ENCODE measurements around the gene FAM222B.
"Not testable (repeated sequence)": the region's sequence is repeated elsewhere in the genome, so short reads cannot be mapped to it uniquely, and the experiment has no call there.

Gene FAM222B

DNA sequence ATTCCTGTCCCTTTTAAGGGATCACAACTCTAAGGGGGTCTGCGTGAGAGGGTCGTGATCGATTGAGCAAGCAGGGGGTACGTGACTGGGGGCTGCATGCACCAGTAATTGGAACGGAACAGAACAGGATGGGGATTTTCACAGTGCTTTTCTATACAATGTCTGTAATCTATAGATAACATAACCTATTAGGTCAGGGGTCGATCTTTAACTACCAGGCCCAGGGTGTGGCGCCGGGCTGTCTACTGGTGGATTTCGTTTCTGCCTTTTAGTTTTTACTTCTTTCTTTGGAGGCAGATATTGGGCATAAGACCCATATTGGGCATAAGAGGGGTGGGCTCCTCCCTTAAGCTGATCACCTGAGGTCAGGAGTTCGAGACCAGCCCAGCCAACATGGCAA lies 6.0 kb downstream of the FAM222B start:
- DNase-seq: not testable (repeated sequence)

DNA sequence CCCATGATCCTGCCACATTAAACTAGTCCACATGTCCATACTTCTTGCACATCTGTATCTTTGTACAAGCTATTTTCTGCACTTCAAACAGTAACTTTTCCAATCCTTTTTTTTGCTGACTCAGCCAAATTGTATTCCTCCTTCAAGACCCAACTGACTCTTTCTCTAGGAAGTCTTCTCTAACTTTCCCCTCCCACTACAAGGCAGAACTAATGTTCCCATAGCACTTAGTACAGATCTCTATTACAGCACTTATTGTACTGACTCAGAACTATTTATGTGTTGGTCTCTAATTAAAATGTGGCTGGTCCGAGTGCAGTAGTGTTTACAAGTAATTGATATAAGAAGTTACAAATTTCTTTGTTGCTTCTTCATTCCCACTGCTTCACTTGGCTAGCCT lies 8.2 kb downstream of the FAM222B start:
- no peak for DNase-seq

DNA sequence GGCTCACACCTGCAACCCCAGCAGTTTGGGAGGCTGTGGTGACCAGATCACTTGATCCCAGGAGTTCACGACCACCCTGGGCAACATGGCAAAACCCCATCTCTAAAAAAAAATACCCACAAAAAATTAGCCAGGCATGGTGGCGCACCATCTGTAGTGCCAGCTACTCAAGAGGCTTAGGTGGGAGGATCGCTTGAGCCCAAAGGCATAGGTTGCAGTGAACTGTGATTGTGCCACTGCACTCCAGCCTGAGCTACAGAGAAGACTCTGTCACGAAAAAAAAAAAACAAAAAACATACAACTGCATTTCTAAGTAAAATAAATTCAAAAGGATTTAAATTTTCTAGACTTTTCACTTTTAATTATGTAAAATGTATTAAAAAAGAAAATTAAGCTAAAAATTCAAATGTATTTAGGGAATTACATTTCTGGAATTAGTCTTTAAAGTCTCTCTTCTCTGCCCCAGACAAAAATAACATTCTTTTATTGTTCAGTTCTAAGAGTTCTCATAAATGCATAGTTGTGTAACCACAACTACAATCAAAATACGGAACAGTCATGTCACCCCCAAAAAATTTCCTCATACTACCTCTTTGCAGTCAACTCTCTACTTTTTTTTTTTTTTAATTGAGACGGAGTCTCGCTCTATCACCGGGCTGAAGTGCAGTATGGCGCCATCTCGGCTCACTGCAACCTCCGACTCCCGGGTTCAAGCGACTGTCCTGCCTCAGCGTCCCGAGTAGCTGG lies 14.1 kb downstream of the FAM222B start:
- DNase-seq: no peak

DNA sequence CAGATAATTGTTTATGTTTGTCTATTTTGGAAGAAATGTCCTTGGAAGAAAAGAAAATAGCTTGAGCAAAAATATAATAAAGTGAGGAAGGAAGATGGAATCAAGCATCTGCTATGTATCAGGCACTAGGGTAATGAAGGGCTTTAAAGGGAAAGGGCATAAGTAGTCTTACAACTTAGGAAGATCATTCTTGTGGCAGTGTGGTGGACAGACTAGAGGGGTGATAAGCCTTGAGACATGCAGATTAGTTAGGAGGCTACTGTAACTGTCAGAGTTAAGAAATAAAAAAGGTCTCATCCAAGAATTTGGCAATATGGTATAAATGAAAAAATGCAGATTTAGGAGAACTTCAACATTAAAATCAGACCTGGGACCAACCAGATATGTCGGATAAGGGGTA lies 14.9 kb downstream of the FAM222B start:
- no peak for DNase-seq

DNA sequence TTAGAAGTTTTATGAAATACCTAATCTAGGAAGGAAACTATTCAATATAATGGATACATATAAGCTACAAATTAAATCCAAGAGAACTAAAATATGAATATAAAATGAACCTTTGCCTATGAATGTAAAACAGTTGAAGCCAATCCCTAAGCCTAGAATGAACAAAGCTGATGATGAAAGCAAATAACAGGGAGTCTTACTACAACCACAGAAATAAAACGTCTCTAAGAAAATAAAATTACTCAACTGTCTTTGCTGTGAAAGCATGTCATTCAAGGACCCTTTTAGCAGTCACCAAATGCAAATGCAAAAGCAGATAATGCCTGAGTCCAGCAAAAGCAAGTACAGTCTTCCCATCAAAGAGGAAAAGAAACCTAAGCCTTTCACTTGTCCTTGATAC lies 23.0 kb downstream of the FAM222B start:
- DNase-seq: no peak

DNA sequence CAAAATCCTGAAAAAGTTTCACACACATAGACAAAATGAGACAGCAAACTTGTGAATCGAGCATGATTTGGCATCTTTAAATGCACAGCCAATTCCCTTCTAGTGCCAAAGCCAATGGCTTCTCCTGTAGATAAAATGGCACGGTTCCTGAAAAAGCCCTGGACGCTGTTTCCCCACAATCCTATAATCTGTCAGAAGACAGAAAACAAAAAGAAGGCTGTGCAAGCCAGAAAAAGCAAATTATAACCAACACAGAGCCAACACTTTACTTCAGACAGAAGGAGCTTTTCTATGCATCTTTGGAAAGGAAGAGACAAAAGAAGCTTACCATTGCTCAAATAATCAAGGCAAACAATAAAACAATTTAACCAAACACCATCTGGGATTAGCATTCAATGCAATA lies 23.8 kb downstream of the FAM222B start:
- no peak for DNase-seq

DNA sequence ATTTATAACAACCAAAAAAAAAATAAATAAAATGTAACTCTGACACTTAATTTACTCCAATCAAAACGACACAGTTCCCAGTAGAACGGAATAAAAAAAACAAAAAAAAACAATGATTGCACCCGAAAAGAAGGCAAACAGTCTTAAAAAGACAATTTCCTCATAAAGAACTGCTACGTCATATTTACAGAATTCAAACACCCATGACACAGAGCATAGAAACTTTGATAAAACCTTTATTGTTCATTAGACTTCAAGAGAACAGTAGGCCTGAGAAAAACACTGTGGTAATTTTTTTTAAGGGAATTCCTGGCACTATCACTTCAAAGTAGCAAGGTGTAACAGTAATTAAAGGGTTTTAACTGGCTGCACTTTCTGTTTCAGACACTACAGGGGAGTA lies 26.1 kb downstream of the FAM222B start:
- DNase-seq: no peak

DNA sequence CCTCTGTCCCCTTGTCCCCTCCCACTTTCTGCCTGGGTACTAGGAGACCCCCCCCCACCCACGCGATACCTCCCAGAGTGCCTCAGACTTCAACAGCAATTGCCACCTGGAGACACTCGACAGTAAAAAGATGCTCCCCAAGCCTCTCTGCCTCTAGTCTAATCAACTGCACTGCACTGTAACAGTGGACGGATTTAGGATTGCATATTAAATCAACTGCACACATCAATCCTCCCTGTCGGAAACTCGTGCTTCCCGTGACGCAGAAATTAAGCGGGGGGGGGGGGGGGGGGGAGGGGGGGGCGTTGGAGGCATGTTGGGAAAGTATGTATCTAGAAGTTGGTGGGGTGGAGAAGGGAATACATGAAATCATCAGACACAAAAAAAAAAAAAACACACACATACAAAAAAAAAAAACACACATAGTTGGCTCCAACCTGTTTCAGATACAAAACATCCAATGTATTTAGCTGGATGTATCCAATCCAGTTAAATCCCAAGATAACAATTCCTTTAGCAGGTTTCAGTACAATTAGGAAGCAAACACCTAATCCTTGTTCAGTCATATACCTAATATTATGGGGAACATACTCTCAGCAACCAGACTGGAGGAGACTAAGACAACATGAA lies 29.7 kb downstream of the FAM222B start:
- peak in 1 of 2 donors; percentile 61 for DNase-seq

DNA sequence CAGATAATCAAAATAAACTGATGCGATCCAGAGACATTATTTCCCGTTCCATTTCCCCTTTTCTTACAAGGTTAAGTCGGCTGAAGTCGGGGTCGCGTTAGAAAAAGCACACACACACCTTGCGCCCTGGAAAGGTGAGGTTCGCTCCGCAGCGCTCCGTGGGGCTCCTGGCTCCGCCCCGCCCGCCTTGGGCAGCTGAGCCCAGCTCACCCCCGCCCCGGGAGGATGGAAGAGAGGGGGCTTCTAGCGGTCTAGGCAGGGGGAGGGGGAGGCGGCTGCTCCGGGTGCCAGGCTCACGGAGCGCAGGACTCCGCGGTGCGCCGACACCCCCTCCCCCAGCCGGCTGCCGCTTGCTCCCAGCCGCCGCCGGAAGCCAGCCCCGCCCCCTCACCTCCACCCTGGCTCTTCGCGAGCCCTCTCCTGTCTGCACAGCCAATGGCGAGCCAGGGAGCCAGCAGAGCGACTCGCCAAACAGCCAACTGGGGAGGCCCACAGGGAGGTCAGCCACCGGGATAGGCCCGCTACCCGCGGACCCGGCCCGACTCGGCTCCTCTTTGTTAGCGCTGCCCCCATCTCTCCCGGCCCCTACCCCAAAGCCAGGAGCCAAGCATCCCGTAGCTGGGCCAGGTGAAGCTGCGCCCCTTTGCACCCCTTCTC lies 30.4 kb downstream of the FAM222B start:
- peak; percentile 93 to 96 for DNase-seq

DNA sequence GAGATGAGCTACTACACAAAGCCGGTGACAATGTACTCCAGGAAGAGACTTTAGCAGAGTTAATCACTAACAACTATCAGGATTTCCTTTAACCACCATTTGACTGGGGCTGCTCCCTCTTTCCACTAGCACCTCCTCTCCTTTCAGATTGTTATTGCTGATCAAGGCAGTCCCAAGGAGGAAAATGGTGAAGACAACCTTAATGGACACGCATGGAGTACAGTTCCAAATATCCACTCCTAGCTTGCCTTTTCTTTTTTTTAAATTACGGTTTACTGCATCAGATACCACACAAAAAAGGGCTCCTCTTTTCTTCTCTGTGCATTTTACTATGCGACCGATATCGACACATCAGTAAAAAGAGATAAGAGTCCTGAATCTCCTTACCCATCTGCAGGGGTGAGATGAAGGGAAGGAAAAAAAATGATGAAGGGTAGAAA lies 30.9 kb downstream of the FAM222B start:
- peak in 1 of 2 donors; percentile 19 for DNase-seq

DNA sequence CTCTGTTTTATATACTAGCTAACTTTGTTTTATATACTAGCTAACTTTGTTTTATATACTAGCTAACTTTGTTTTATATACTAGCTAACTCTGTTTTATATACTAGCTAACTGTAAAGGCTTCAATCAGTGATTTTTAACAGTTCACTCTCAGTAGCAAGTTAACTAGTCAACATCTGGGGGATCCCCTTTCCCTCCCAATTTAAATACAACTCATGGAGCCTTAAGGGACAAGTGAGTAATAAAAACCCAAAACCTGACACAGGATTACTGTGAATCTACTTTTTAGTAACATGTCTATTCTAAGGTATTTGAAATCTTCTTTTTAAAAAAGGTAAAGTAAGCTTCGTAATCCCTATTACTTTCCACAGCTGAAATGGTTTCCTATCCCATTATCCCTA lies 32.2 kb downstream of the FAM222B start:
- no peak for DNase-seq

DNA sequence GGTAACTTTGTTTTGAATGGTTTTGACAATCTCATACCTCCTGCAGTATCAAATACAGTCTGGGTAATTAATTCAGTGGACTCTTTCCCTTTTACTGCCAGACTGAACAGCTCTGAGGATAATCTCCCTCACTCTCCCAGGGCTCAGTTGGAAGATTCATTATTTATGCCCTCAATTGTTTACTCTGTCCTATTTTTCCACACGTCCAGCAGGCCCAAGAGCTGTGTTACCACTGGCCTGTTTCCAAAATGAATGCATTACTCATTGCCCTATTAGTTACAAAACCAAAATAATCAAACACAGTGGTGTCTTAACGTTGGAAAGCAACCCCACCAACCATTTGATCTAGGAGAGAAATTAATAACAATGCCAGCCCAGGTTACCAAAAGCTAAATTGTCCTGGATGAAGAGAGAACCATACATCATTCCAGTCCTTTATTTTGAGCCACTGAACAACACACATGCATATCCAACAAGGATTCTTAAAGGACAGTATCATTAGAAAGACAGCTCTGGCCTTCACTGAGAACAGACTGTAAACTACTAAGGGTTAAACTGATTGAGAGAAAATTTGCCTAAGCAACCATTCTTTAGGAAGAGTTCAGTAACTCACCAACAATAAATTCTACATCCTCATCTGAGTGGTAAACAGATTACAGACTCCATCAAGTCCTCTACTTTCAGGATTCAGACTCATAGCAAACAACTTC lies 34.5 kb downstream of the FAM222B start:
- DNase-seq: no peak

DNA sequence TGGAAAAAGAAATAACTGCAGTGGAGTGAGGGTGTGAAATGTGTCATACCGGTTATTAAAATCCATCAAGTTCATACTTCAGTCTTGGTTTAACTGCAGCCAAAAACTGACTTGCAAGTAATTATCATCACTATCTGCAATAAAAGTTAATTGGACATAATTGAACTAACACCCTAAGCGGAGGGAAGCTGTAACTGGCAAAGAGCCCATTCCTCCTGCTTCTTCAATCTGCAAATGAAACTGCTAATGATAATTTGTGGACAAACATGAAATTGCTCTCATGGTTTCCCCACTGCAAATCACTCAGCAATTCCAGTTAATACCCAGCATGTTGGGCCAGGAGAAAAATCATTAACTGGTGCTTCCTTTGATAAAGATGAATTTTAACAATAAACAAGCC lies 46.5 kb downstream of the FAM222B start:
- DNase-seq: no peak

DNA sequence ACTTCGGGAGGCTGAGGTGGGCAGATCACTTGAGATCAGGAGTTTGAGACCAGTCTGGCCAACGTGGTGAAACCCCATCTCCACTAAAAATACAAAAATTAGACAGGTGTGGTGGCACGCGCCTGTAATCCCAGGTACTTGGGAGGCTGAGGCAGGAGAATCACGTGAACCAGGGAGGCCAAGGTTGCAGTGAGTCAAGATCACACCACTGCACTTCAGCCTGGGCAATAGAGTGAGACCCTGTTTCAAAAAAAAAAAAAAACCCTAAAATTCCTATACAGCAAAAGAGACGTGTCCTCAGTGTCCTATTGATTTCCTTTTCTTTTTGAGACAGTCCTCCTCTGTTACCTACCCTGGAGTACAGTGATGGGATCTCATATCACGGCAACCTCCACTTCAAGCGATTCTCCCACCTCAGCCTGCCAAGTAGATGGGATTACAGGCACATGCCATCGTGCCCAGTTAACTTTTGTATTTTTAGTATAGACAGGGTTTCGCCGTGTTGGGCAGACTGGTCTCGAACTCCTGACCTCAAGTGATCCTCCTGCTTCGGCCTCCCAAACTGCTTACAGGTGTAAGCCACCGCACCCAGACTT lies 47.6 kb downstream of the FAM222B start:
- DNase-seq: not testable (repeated sequence)

DNA sequence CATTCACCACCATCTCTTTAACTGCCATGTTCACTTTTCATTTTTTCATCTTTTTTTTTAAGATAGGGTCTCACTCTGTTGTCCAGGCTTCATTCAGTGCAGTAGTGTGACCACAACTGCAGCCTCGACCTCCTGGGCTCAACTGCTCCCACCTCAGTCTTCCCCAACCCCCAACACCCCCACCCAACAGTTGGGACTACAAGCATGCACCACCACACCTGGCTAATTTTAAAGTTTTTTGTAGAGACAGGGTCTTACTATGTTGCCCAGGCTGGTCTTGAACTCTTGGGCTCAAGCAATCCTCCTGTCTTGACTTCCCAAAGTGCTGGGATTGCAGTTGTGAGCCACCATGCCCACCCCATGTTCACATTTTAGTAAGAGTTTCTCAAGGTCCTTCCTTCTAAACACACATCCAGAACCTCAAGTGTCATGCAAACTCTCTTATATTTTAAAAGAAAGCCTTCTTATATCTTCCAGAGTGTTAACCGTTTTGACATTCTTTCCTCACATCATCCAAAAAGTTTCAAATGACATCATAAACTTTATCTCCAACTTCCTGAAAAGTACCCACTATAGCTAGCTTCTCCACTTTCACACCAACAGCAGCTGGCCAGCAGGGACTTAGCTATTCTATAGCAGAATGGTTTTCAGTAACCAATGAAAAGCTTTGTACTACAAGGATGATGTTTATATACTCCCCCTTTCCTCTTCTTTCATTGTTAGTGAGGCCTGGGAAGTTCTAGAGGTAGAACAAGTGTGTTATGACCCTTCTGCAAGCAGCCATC lies 49.5 kb downstream of the FAM222B start:
- DNase-seq: no peak

DNA sequence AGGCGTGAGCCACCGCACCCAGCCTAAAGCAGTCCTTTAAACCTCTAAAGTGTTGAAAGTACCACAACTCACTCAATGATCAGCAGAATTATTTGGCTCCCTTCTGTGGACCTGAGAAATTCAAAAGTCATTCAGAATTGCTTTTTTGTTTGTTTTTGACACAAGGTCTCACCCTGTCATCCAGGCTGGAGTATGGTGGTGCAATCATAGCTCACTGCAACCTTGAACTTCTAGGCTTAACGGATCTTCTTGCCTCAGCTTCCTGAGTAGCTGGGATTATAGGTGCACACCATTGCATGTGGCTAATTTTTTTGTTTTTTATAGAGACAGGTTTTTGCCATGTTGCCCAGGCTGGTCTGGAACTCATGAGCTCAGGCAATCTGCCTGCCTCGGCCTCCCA lies 54.5 kb downstream of the FAM222B start:
- no peak for DNase-seq

DNA sequence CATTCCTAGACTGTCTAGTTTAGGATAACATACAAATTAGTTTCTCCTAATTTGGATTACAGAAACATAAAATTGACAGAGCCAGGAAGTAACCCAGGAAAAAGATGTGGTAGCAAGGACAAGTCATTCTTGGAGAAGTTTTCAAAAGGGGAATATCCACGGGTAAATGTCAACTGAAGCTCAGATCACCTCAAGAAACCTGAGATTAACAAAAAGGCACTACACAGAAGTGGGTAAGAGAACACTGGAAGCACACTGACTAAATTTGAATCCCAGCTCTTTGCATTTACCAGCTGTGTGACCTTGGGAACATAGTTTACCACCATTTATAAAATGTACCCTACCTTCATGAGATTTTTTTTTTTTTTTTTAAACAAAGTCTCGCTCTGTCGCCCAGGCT lies 59.4 kb downstream of the FAM222B start:
- DNase-seq: no peak

DNA sequence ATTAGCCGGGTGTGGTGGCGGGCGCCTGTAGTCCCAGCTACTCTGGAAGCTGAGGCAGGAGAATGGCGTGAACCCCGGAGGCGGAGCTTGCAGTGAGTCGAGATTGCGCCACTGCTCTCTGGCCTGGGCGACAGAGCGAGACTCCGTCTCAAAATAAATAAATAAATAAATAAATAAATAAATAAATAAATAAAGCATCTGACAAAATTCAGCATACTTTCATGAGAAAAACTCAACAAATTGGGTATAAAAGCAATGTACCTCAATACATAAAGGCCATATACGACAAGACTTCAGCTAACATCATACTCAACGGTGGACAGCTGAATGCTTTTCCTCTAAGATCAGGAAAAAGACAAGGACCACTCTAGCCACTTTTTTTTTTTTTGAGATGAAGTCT lies 63.0 kb downstream of the FAM222B start:
- DNase-seq: not testable (repeated sequence)

DNA sequence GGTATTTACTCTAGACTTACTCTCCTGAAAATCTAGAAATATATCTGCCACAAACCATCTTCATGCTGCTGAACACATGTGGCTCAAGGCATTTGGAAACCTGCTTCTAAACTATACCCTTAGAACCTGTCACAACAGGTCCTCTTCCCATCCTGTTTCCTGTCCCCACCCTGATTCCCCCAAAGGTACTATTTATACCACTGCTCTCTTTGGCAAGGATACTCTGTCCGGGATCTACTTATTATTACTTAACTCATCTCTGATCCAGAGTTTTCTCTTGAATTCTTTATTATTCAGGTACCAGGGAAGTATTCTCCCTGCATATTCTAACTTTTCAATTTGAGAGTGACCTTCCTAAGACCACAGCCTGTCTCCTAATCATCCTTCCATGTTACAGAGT lies 65.4 kb downstream of the FAM222B start:
- DNase-seq: no peak

DNA sequence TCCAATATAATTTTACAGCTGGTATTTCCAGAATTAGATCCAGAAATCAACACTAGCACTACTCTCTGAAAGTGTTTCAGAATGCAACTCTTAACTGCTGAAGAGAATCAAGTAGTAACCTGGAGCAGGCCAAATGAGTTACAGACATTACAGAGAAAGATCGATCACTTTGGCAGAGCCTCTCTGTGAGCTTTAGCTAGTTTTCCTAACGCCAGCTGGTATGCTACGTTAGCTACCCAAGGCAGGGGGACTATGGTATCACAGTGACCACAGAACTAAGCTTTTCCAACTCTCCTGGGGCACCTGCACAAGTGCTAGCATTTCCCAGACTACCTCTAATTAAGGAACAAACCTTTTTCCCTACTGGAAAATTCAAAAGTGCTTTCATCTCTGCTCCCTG lies 68.4 kb downstream of the FAM222B start:
- DNase-seq: no peak

DNA sequence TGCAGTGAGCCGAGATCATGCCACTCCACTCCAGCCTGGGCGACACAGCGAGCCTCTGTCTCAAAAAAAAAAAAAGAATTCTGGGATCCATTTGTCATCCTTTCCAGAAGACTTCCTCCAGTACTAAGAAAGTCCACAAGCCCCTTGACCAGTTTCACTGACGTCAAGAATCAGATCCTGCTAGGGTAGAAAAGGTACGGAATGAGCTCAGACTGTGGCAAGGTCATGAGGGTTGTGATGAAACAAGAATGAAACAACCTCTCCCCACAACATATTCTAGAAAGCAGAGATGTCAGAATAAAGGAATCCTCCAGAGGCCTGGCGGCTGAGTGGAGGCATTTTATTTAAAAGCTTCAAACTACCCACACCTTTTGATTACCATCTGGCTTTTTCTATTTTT lies 68.9 kb downstream of the FAM222B start:
- no peak for DNase-seq

DNA sequence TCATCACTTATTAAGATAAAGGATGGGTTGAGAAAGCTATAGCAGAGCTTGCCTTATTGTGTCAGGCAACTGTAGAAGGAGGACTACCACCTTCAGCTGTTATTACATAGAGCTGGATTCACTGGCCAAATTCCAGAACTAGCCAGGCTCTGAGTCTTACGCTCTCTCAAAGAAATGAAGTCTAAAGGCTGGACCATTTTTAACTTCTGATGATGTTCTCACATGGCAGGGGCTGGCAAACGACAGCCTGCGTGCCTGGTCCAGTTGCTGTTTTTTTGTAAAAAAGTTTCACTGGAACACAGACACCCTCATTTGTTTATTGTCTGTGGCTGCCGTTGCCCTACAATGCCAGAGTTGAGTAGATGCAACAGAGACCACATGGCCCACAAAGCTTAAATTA lies 77.6 kb downstream of the FAM222B start:
- DNase-seq: no peak

All from CD4-positive, alpha-beta T cell treated with Interferon alpha-2 for 1 hour (primary cell).